Esophagus muscularis mucosa (tissue), 4 donors: ENCODE measurements around the gene TTC32. TPM values are rescaled to one million over a fixed set of nuclear protein-coding genes. Genes with fewer than 3 reads are reported as not detected.
"Not testable (repeated sequence)": the region's sequence is repeated elsewhere in the genome, so short reads cannot be mapped to it uniquely, and the experiment has no call there.

Experiments used
- DNase-seq: peaks from one replicate; pipeline ENCODE4 v3.0.0-alpha.2; 2017; ENCODE audit errors: extremely low spot score
- H3K27ac ChIP-seq, 4 donors: fragments of 200-600 bp; sonication (generic); replicated peaks in 1 of 4; 1 replicate in 3 of 4; 2 replicates in 1 of 4; pipeline ENCODE4 v1.5.1; 2016 to 2019; ENCODE audit warnings: mild to moderate bottlenecking in 1 of 4
- H3K27me3 ChIP-seq, 4 donors: fragments of 200-600 bp; sonication (generic); one replicate each; pipeline versions ENCODE4 v1.5.1 to v1.6.0; 2016 to 2019
- H3K36me3 ChIP-seq, 4 donors: fragments of 200-600 bp; sonication (generic); one replicate each; pipeline ENCODE4 v1.5.1; 2016 to 2019
- H3K4me1 ChIP-seq, 4 donors: fragments of 200-600 bp; sonication (generic); one replicate each; pipeline ENCODE4 v1.5.1; 2016 to 2019
- H3K4me3 ChIP-seq, 4 donors: fragments of 200-600 bp; sonication (generic); 1 replicate in 2 of 4; 2 replicates in 2 of 4; pipeline ENCODE4 v1.5.1; 2016 to 2019; ENCODE audit warnings: mild to moderate bottlenecking in 4 of 4, moderate library complexity in 1 of 4
- H3K9me3 ChIP-seq, 4 donors: fragments of 200-600 bp; sonication (generic); 1 replicate in 3 of 4; 2 replicates in 1 of 4; pipeline ENCODE4 v1.5.1; 2016 to 2019
- EP300 ChIP-seq: sonication (generic); formaldehyde crosslinking; IDR thresholded peaks from one replicate; pipeline ENCODE4 v1.6.1; 2017; ENCODE audit warnings: antibody characterized with exemption
- POLR2A ChIP-seq: fragments of 450-650 bp; IDR thresholded peaks from one replicate; pipeline ENCODE4 v1.6.1; 2017; ENCODE audit warnings: antibody characterized with exemption, moderate library complexity, mild to moderate bottlenecking, low read depth
- POLR2AphosphoS5 ChIP-seq, 2 donors: sonication (generic); formaldehyde crosslinking; IDR thresholded peaks; one replicate each; pipeline ENCODE4 v1.6.1; 2017; ENCODE audit warnings: antibody characterized with exemption in 2 of 2
- WGBS: methylation state at CpG from one replicate; pipeline ENCODE4 v1.1.5; 2018; 5-methylcytosine and 5-hydroxymethylcytosine counted together
- intact Hi-C: fragments of 100-400 bp; cut with DNase I; formaldehyde crosslinking; loops from one replicate; pipeline ENCODE4 v1.15.1; 2023
- total RNA-seq, 4 donors: library from RNA; depleted of rRNA; stranded (reverse); fragments of >200 nt; gene quantifications; one replicate each; pipeline versions ENCODE4 v1.1.0 to v1.2.1, GENCODE V29; 2016
- TF ChIP-seq, protein P1 (sequence below), 3 experiments: fragments of 200-600 bp in 2 of 3; fragments of 450-650 bp in 1 of 3; sonication (generic) in 2 of 3; IDR thresholded peaks; one replicate each; pipeline ENCODE4 v1.5.1; 2017 to 2019; ENCODE audit warnings: antibody characterized with exemption in 3 of 3, mild to moderate bottlenecking in 2 of 3, moderate library complexity in 1 of 3

TTC32 gene
- total RNA-seq, 4 donors from 2014 or later = 8.1 to 12.5 (median 10.2) TPM

- TF ChIP-seq POLR2AphosphoS5 (IDR thresholded peaks at IDR 0.05) = no peak
- H3K27ac ChIP-seq = no peak overlapping the region
- H3K4me1 ChIP-seq = no peaks in the 10 kb centered on the region
- H3K36me3 ChIP-seq = no peaks in the 10 kb centered on the region
- DNase-seq = peak; percentile 64
- WGBS = 77% methylated on average over 2 of the region's 2 CpGs
- intact Hi-C loops = no loop called here
- H3K9me3 ChIP-seq = no peaks in the 10 kb centered on the region
- H3K4me3 ChIP-seq = no peak overlapping the region
- no peaks in the 10 kb centered on the region for H3K27me3 ChIP-seq
Observed at GRCh38 chr2:19881221-19881907, 20.4 kb downstream of the TTC32 start.

DNA sequence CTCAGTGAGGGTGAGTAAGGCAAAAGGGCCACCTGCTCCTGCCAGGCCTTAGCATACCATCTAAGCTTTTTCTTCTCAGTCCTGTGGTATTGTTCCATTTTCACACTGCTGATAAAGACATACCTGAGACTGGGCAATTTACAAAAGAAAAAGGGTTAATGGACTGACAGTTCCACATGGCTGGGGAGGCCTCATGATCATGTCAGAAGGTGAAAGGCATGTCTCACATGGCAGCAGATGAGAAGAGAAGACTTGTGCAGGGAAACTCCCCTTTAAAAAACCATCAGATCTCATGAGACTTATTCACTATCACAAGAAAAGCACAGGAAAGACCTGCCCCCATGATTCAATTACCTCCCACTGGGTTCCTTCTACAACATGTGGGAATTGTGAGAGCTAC lies 21.6 kb downstream of the TTC32 start:
- H3K4me3 ChIP-seq, intact Hi-C loops: not testable (repeated sequence)

DNA sequence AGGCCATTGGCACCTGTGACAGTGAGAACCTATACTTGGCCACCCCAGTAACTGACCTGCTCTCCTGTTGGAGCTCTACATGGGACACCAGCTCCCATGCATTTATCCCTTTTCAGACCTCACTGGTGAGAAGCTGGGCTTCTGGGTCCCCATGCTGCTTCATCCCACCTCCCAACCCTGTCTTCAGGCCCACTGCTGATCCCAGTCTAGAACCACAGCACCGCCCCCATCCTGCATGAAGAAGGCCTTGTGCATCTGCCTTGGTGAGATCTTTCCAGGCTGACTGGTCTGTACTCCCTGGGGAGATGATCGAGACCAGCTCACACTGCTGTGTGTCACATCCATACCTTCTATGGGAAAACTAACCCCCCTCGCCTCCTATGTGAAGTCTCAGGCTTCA lies 22.7 kb downstream of the TTC32 start:
- Histone ChIP-seq H3K36me3 (no peaks in the 10 kb centered on the region), H3K4me3 (no peak overlapping the region), H3K27ac (no peak overlapping the region), H3K9me3 (no peaks in the 10 kb centered on the region), H3K4me1 (no peaks in the 10 kb centered on the region), H3K27me3 (no peaks in the 10 kb centered on the region)
- 82% methylated on average over 3 of the region's 3 CpGs for WGBS
- intact Hi-C loops = no loop called here
- DNase-seq = peak; percentile 57
- TF ChIP-seq, protein P1, sequence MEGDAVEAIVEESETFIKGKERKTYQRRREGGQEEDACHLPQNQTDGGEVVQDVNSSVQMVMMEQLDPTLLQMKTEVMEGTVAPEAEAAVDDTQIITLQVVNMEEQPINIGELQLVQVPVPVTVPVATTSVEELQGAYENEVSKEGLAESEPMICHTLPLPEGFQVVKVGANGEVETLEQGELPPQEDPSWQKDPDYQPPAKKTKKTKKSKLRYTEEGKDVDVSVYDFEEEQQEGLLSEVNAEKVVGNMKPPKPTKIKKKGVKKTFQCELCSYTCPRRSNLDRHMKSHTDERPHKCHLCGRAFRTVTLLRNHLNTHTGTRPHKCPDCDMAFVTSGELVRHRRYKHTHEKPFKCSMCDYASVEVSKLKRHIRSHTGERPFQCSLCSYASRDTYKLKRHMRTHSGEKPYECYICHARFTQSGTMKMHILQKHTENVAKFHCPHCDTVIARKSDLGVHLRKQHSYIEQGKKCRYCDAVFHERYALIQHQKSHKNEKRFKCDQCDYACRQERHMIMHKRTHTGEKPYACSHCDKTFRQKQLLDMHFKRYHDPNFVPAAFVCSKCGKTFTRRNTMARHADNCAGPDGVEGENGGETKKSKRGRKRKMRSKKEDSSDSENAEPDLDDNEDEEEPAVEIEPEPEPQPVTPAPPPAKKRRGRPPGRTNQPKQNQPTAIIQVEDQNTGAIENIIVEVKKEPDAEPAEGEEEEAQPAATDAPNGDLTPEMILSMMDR (IDR thresholded peaks at IDR 0.05) = no peak
- no peak for TF ChIP-seq POLR2A
- TF ChIP-seq EP300 = no peak
- no peak for TF ChIP-seq POLR2AphosphoS5 (IDR thresholded peaks at IDR 0.05)

More for the DNA sequence above, 21.6 kb downstream of the TTC32 start:
- not testable (repeated sequence) for H3K27ac ChIP-seq, H3K4me1 ChIP-seq, H3K27me3 ChIP-seq, H3K9me3 ChIP-seq, H3K36me3 ChIP-seq
- peak; percentile 78 for DNase-seq

DNA sequence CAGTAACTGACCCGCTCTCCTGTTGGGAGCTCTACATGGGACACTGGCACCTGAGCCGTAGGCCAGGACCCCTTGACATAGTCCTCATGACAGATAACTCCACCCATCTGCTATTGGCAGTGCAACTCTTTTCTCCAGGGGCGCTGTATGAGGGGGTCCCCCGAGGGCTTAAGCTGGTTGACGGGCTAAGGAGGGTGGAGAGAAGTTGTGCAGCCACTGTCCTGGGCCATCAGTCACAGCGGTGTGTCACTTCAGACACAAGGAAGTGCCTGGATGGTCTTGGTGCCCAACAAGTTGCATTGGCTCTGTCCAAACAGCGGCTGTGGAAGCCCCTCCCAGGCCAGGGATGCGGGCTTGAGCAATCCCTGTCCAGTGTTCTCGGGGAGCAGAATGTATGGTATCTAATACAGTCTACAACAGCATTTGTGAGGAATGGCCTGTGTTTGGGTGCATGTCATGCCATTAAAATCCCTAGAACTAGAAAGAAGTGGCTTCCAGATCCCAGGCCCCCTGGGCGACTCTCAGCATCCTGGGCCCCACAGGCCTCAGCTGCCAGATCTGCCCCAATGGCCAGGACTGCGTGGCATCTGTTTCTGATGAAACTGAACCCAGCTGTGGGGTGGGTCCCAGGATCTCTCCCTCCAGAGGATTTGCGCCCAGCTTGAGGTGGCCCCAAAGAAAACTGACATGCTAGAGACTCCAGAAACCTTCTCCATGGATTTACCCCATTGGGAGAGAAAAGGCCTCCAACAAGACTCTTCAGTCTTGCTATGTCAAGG lies 23.3 kb downstream of the TTC32 start:
- H3K4me3 ChIP-seq = no peak overlapping the region
- peak; percentile 86 for DNase-seq
- no peaks in the 10 kb centered on the region for H3K4me1 ChIP-seq
- no peaks in the 10 kb centered on the region for H3K9me3 ChIP-seq
- TF ChIP-seq POLR2A (no peak), POLR2AphosphoS5 (IDR thresholded peaks at IDR 0.05) (no peak), EP300 (no peak)
- TF ChIP-seq, protein P1 (IDR thresholded peaks at IDR 0.05) = no peak
- no peaks in the 10 kb centered on the region for H3K36me3 ChIP-seq
- 98% methylated on average over 9 of the region's 12 CpGs for WGBS
- intact Hi-C loops = no loop called here
- no peaks in the 10 kb centered on the region for H3K27me3 ChIP-seq
- H3K27ac ChIP-seq = no peak overlapping the region

GRCh38 chr2:19876751-19877150 lies 25.0 kb downstream of the TTC32 start:
- DNase-seq = no peak
- Histone ChIP-seq H3K4me1 (no peaks in the 10 kb centered on the region), H3K9me3 (no peaks in the 10 kb centered on the region), H3K27me3 (no peaks in the 10 kb centered on the region), H3K36me3 (no peaks in the 10 kb centered on the region), H3K4me3 (no peak overlapping the region), H3K27ac (no peak overlapping the region)
- intact Hi-C loops = no loop called here
- 80% methylated on average over 3 of the region's 4 CpGs for WGBS
- TF ChIP-seq EP300 = no peak
- TF ChIP-seq, protein P1 (IDR thresholded peaks at IDR 0.05) = no peak
- TF ChIP-seq POLR2A = no peak
- TF ChIP-seq POLR2AphosphoS5 (IDR thresholded peaks at IDR 0.05) = no peak

GRCh38 chr2:19875280-19875679 lies 26.5 kb downstream of the TTC32 start:
- intact Hi-C loops = no loop called here
- TF ChIP-seq EP300 = no peak
- TF ChIP-seq POLR2A = no peak
- TF ChIP-seq POLR2AphosphoS5 (IDR thresholded peaks at IDR 0.05) = no peak
- TF ChIP-seq, protein P1 (IDR thresholded peaks at IDR 0.05) = no peak
- no peak overlapping the region for H3K4me3 ChIP-seq

More at GRCh38 chr2:19875280-19875679, 26.5 kb downstream of the TTC32 start:
- Histone ChIP-seq H3K4me1 (no peaks in the 10 kb centered on the region), H3K36me3 (no peaks in the 10 kb centered on the region), H3K27ac (no peak overlapping the region), H3K9me3 (no peaks in the 10 kb centered on the region), H3K27me3 (no peaks in the 10 kb centered on the region)
- no peak for DNase-seq
- WGBS = 95% methylated on average over 1 of the region's 1 CpG
